K562 (cell line): ENCODE measurements around the gene HEPHL1.

ENCODE experiments used
- CTBP1 ChIP-seq: fragments of 450-650 bp; IDR thresholded peaks from 2 replicates; pipeline ENCODE4 v1.6.1; 2016; ENCODE audit warnings: borderline replicate concordance
- FOXA3 ChIP-seq, 2 experiments: fragments of 450-650 bp in 1 of 2; sonication (generic) in 1 of 2; formaldehyde crosslinking; IDR thresholded peaks in 1 of 2; conservative IDR thresholded peaks in 1 of 2; 2 replicates each; pipeline versions ENCODE4 v1.4.0 to v1.8.0; 2020 to 2022; ENCODE audit warnings: mild to moderate bottlenecking in 2 of 2, missing genetic modification reagents in 1 of 2
- GATAD2B ChIP-seq: fragments of 450-650 bp; IDR thresholded peaks from 2 replicates; pipeline ENCODE4 v1.6.1; 2017; ENCODE audit warnings: mild to moderate bottlenecking, borderline replicate concordance
- KLF13 ChIP-seq: fragments of 450-650 bp; IDR thresholded peaks from 2 replicates; pipeline ENCODE4 v1.6.1; 2016; ENCODE audit warnings: missing genetic modification characterization, low read depth, mild to moderate bottlenecking, missing compliant biosample characterization, moderate library complexity, borderline replicate concordance
- MAFG ChIP-seq: fragments of 450-650 bp; conservative IDR thresholded peaks from 2 replicates; pipeline ENCODE4 v1.6.1; 2016; ENCODE audit warnings: missing genetic modification characterization, missing compliant biosample characterization
- MTF1 ChIP-seq: fragments of 250-450 bp; sonication (Bioruptor Pico); IDR thresholded peaks from 2 replicates; pipeline ENCODE4 v1.9.0; 2021; ENCODE audit warnings: moderate library complexity, mild to moderate bottlenecking, inconsistent platforms, borderline replicate concordance
- PTRF ChIP-seq: fragments of 450-650 bp; IDR thresholded peaks from 2 replicates; pipeline ENCODE4 v1.6.1; 2016; ENCODE audit warnings: mild to moderate bottlenecking, missing genetic modification characterization, missing compliant biosample characterization
- SP1 ChIP-seq: sonication (generic); formaldehyde crosslinking; IDR thresholded peaks from 2 replicates; pipeline ENCODE4 v1.8.1; 2022; ENCODE audit warnings: mild to moderate bottlenecking, missing genetic modification reagents
- SRSF1 ChIP-seq: fragments of 200-400 bp; formaldehyde crosslinking; IDR thresholded peaks from 2 replicates; pipeline ENCODE4 v1.6.1; 2017; ENCODE audit warnings: mild to moderate bottlenecking, low read depth, low read length, moderate library complexity
- ZFP36 ChIP-seq: fragments of 150-350 bp; IDR thresholded peaks from 2 replicates; pipeline ENCODE4 v1.6.1; 2018; ENCODE audit warnings: low read length, low read depth; ENCODE audit not compliant: partially characterized antibody
- ZFPM2 ChIP-seq: fragments of 250-450 bp; sonication (Bioruptor Pico); IDR thresholded peaks from 2 replicates; pipeline ENCODE4 v1.5.1; 2022; ENCODE audit warnings: mild to moderate bottlenecking
- TF ChIP-seq, protein P1 (sequence below): sonication (generic); formaldehyde crosslinking; IDR thresholded peaks from 2 replicates; pipeline ENCODE4 v1.8.0; 2022; ENCODE audit warnings: mild to moderate bottlenecking, missing genetic modification reagents, borderline replicate concordance
- TF ChIP-seq, protein P2 (sequence below): fragments of 200-600 bp; sonication (generic); IDR thresholded peaks from one replicate; pipeline ENCODE4 v1.6.1; 2012; ENCODE audit warnings: mild to moderate bottlenecking, low read depth, low read length, inconsistent platforms
- TF ChIP-seq, protein P3 (sequence below), 3 experiments: IDR thresholded peaks in 2 of 3; conservative IDR thresholded peaks in 1 of 3; 2 replicates each; pipeline ENCODE4 v1.5.1; 2011 to 2012; ENCODE audit warnings: low read length in 3 of 3, mild to moderate bottlenecking in 3 of 3, control low read depth in 2 of 3, improper control_type of control experiment in 1 of 3, inconsistent platforms in 1 of 3, low read depth in 1 of 3, mixed read lengths in 1 of 3, moderate library complexity in 1 of 3; ENCODE audit not compliant: insufficient read depth in 2 of 3

DNA sequence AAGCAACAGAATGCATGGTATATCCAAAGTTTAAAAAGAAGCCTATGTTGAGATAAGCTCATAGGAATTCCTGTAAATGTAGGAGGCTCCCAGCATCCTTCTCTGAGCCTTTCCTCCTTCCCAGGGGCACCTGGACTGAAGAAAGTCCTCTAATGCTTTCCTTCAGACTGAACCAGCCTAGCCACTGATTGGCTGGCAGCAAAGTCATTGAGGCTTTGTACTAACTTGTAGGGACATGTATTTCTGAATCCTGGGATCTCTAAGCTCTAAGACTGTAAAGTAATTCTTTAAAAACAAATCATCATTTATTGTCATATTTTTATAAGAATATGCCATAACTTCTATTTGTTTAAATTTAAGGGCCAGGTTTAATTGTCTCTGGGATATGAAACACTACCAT is 83.6 kb downstream of the HEPHL1 start:
- no peak for TF ChIP-seq SP1 (CRISPR knock-in tag)
- no peak for TF ChIP-seq SRSF1
- TF ChIP-seq ZFP36: no peak
- no peak for TF ChIP-seq MAFG (tag)
- TF ChIP-seq KLF13: no peak
- no peak for TF ChIP-seq MTF1 (CRISPR knock-in tag)
- TF ChIP-seq, protein P1, sequence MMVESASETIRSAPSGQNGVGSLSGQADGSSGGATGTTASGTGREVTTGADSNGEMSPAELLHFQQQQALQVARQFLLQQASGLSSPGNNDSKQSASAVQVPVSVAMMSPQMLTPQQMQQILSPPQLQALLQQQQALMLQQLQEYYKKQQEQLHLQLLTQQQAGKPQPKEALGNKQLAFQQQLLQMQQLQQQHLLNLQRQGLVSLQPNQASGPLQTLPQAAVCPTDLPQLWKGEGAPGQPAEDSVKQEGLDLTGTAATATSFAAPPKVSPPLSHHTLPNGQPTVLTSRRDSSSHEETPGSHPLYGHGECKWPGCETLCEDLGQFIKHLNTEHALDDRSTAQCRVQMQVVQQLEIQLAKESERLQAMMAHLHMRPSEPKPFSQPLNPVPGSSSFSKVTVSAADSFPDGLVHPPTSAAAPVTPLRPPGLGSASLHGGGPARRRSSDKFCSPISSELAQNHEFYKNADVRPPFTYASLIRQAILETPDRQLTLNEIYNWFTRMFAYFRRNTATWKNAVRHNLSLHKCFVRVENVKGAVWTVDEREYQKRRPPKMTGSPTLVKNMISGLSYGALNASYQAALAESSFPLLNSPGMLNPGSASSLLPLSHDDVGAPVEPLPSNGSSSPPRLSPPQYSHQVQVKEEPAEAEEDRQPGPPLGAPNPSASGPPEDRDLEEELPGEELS: no peak
- no peak for TF ChIP-seq GATAD2B
- TF ChIP-seq, protein P2, sequence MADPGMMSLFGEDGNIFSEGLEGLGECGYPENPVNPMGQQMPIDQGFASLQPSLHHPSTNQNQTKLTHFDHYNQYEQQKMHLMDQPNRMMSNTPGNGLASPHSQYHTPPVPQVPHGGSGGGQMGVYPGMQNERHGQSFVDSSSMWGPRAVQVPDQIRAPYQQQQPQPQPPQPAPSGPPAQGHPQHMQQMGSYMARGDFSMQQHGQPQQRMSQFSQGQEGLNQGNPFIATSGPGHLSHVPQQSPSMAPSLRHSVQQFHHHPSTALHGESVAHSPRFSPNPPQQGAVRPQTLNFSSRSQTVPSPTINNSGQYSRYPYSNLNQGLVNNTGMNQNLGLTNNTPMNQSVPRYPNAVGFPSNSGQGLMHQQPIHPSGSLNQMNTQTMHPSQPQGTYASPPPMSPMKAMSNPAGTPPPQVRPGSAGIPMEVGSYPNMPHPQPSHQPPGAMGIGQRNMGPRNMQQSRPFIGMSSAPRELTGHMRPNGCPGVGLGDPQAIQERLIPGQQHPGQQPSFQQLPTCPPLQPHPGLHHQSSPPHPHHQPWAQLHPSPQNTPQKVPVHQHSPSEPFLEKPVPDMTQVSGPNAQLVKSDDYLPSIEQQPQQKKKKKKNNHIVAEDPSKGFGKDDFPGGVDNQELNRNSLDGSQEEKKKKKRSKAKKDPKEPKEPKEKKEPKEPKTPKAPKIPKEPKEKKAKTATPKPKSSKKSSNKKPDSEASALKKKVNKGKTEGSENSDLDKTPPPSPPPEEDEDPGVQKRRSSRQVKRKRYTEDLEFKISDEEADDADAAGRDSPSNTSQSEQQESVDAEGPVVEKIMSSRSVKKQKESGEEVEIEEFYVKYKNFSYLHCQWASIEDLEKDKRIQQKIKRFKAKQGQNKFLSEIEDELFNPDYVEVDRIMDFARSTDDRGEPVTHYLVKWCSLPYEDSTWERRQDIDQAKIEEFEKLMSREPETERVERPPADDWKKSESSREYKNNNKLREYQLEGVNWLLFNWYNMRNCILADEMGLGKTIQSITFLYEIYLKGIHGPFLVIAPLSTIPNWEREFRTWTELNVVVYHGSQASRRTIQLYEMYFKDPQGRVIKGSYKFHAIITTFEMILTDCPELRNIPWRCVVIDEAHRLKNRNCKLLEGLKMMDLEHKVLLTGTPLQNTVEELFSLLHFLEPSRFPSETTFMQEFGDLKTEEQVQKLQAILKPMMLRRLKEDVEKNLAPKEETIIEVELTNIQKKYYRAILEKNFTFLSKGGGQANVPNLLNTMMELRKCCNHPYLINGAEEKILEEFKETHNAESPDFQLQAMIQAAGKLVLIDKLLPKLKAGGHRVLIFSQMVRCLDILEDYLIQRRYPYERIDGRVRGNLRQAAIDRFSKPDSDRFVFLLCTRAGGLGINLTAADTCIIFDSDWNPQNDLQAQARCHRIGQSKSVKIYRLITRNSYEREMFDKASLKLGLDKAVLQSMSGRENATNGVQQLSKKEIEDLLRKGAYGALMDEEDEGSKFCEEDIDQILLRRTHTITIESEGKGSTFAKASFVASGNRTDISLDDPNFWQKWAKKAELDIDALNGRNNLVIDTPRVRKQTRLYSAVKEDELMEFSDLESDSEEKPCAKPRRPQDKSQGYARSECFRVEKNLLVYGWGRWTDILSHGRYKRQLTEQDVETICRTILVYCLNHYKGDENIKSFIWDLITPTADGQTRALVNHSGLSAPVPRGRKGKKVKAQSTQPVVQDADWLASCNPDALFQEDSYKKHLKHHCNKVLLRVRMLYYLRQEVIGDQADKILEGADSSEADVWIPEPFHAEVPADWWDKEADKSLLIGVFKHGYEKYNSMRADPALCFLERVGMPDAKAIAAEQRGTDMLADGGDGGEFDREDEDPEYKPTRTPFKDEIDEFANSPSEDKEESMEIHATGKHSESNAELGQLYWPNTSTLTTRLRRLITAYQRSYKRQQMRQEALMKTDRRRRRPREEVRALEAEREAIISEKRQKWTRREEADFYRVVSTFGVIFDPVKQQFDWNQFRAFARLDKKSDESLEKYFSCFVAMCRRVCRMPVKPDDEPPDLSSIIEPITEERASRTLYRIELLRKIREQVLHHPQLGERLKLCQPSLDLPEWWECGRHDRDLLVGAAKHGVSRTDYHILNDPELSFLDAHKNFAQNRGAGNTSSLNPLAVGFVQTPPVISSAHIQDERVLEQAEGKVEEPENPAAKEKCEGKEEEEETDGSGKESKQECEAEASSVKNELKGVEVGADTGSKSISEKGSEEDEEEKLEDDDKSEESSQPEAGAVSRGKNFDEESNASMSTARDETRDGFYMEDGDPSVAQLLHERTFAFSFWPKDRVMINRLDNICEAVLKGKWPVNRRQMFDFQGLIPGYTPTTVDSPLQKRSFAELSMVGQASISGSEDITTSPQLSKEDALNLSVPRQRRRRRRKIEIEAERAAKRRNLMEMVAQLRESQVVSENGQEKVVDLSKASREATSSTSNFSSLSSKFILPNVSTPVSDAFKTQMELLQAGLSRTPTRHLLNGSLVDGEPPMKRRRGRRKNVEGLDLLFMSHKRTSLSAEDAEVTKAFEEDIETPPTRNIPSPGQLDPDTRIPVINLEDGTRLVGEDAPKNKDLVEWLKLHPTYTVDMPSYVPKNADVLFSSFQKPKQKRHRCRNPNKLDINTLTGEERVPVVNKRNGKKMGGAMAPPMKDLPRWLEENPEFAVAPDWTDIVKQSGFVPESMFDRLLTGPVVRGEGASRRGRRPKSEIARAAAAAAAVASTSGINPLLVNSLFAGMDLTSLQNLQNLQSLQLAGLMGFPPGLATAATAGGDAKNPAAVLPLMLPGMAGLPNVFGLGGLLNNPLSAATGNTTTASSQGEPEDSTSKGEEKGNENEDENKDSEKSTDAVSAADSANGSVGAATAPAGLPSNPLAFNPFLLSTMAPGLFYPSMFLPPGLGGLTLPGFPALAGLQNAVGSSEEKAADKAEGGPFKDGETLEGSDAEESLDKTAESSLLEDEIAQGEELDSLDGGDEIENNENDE: no peak
- TF ChIP-seq, protein P3, sequence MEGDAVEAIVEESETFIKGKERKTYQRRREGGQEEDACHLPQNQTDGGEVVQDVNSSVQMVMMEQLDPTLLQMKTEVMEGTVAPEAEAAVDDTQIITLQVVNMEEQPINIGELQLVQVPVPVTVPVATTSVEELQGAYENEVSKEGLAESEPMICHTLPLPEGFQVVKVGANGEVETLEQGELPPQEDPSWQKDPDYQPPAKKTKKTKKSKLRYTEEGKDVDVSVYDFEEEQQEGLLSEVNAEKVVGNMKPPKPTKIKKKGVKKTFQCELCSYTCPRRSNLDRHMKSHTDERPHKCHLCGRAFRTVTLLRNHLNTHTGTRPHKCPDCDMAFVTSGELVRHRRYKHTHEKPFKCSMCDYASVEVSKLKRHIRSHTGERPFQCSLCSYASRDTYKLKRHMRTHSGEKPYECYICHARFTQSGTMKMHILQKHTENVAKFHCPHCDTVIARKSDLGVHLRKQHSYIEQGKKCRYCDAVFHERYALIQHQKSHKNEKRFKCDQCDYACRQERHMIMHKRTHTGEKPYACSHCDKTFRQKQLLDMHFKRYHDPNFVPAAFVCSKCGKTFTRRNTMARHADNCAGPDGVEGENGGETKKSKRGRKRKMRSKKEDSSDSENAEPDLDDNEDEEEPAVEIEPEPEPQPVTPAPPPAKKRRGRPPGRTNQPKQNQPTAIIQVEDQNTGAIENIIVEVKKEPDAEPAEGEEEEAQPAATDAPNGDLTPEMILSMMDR (IDR thresholded peaks at IDR 0.05 in 2 of 3, conservative IDR thresholded peaks at IDR 0.05 in 1 of 3; ENCODE audit: insufficient read depth in 2 of 3, low read depth in 1 of 3, low read length in 3 of 3): no peak
- no peak for TF ChIP-seq PTRF (tag)
- TF ChIP-seq ZFPM2 (CRISPR knock-in tag): no peak
- no peak for TF ChIP-seq FOXA3 (CRISPR knock-in tag; conservative IDR thresholded peaks at IDR 0.05 in 1 of 2, IDR thresholded peaks at IDR 0.05 in 1 of 2)
- no peak for TF ChIP-seq CTBP1
